Esophagus (tissue), 2 donors: ENCODE data around the gene SNTN. TPM values are rescaled to one million over a fixed set of nuclear protein-coding genes. Genes with fewer than 3 reads are reported as not detected.
"Not testable (repeated sequence)": the region's sequence is repeated elsewhere in the genome, so short reads cannot be mapped to it uniquely, and the experiment has no call there.

Source experiments
- H3K27ac ChIP-seq, 2 donors: one replicate each; pipeline ENCODE4 v1.5.1; 2013; ENCODE audit warnings: low read depth in 2 of 2, mild to moderate bottlenecking in 2 of 2, inconsistent platforms in 1 of 2, low read length in 1 of 2, moderate library complexity in 1 of 2
- H3K27me3 ChIP-seq, 2 donors: one replicate each; pipeline ENCODE4 v1.6.1; 2013; ENCODE audit warnings: low read length in 2 of 2, control low read depth in 1 of 2, mild to moderate bottlenecking in 1 of 2; ENCODE audit not compliant: insufficient read depth in 2 of 2, control insufficient read depth in 1 of 2
- H3K36me3 ChIP-seq, 2 donors: one replicate each; pipeline ENCODE4 v1.6.1; 2013; ENCODE audit warnings: low read length in 1 of 2; ENCODE audit not compliant: control insufficient read depth in 2 of 2, insufficient read depth in 2 of 2
- H3K4me1 ChIP-seq, 2 donors: one replicate each; pipeline ENCODE4 v1.6.1; 2013; ENCODE audit warnings: low read length in 1 of 2; ENCODE audit not compliant: control insufficient read depth in 2 of 2, insufficient read depth in 2 of 2
- H3K4me3 ChIP-seq, 2 donors: one replicate each; pipeline ENCODE4 v1.5.1; 2013; ENCODE audit warnings: low read length in 2 of 2, mild to moderate bottlenecking in 2 of 2, low read depth in 1 of 2, moderate library complexity in 1 of 2
- H3K9me3 ChIP-seq, 2 donors: one replicate each; pipeline ENCODE4 v1.6.1; 2013; ENCODE audit warnings: mild to moderate bottlenecking in 2 of 2, low read depth in 1 of 2, low read length in 1 of 2, moderate library complexity in 1 of 2; ENCODE audit not compliant: control insufficient read depth in 2 of 2, insufficient read depth in 1 of 2
- WGBS, 2 donors: extraction: QIAGEN DNeasy Blood & Tissue Kit; methylation state at CpG; one replicate each; pipeline ENCODE4 v1.1.7; 2013; 5-methylcytosine and 5-hydroxymethylcytosine counted together
- polyA plus RNA-seq, 2 donors: library from polyadenylated mRNA; stranded (reverse); fragments of 200-250 nt; gene quantifications; one replicate each; pipeline ENCODE4 v1.2.3, GENCODE V29; 2013
- donor health status: healthy with polysubstance abuse.
- donor health status: Bipolar disorder and iron deficiency.

SNTN gene
- polyA plus RNA-seq, 2 donors, result not detected

DNA sequence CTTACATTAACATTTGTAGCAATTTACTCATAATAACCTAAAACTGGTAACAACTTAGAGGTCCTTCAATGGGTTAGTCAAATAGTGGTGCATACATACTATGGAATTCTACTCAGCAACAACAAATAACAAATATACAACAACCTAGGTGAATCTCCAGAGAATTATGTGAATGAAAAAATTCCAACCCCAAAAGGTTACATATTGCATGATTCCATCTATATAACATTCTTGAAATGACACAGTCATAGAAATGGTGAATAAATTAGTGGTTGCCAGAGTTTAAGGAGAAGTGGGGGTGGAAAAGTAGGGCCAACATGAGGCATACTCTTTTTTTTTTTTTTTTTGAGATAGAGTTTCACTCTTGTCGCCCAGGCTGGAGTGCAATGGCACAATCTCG, 12.7 kb upstream of the SNTN start:
- Histone ChIP-seq H3K4me1 (no peaks in the 10 kb centered on the region), H3K4me3 (no peak overlapping the region), H3K36me3 (no peaks in the 10 kb centered on the region), H3K9me3 (no peaks in the 10 kb centered on the region), H3K27ac (no peak overlapping the region), H3K27me3 (peaks cover 0 to 2% of the 10 kb centered on the region in 2 donors)
- WGBS, 2 donors, result 94% methylated on average over 2 of the region's 2 CpGs

DNA sequence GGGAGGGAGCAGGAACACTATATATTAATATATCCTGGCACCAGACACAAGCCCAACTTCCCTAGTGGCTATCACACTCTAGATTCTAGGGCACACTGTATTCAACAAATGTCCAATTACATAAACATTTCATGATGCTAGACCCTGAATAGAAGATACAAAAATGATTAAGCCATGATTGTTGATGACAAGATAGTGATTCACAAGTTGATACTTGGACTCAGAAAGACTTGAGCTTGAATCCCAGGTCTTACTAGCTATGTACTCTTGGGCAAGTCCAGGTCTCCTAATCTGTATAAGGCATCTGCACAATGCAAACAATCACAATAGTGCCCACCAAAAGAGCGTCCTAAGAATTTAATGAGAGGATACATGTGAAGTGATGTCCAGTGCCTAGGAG, 10.0 kb upstream of the SNTN start:
- 56 to 81% methylated on average over 1 of the region's 1 CpG for WGBS, 2 donors
- H3K4me1 ChIP-seq, result no peaks in the 10 kb centered on the region
- peaks cover 0 to 2% of the 10 kb centered on the region in 2 donors for H3K27me3 ChIP-seq
- H3K9me3 ChIP-seq, result no peaks in the 10 kb centered on the region
- no peaks in the 10 kb centered on the region for H3K36me3 ChIP-seq
- no peak overlapping the region for H3K4me3 ChIP-seq
- no peak overlapping the region for H3K27ac ChIP-seq

DNA sequence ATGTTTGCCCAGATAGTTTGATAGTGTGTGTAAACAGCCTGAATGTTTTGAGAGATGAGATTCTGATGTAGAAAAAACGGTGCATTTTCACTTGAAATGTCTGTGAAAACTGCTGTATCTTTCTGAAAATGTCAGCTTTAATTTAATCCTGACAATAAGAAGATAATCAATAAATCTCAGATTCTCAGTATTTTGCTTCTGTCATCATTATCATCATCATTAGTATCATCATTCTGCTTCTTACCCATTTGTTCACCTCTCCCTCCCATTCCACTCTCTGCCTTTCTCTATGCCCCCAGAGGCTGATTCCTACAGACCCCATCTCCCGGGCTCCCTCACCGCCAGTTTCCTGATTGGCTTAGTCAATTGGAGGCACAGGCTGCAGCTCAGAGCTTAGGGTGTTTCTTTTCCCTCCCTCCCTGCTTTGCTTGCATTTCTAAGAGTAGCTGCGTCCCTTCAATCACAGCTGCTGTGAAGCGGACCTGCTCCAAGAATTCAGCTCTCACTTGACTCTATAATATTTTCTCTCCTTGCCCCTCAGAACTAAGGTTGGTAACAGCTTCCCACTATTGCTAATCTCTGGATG, 8.2 kb upstream of the SNTN start:
- WGBS, 2 donors, result 60 to 68% methylated on average over 5 of the region's 5 CpGs
- H3K36me3 ChIP-seq, result no peaks in the 10 kb centered on the region

DNA sequence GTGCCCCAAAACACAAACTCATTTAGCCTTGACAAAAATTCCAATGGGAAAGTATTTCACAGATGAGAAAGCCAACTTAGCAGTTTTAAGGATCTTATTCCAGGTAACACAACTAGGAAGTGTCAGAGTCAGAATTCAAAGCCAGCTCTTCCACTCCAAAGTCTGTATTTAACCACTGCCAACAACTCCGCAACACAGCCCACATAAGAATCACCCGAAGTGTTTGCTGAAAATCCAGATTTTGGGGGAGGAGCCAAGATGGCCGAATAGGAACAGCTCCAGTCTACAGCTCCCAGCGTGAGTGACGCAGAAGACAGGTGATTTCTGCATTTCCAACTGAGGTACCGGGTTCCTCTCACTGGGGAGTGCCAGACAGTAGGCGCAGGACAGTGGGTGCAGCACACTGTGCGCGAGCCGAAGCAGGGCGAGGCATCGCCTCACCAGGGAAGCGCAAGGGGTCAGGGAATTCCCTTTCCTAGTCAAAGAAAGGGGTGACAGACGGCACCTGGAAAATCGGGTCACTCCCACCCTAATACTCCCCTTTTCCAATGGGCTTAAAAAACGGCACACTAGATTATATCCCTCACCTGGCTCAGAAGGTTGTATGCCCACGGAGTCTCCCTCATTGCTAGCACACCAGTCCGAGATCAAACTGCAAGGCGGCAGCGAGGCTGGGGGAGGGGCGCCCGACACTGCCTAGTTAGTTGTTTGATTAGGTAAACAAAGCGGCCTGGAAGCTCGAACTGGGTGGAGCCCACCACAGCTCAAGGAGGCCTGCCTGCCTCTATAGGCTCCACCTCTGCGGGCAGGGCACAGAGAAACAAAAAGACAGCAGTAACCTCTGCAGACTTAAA, 7.3 kb upstream of the SNTN start:
- not testable (repeated sequence) for H3K4me3 ChIP-seq, H3K4me1 ChIP-seq, H3K27me3 ChIP-seq, H3K27ac ChIP-seq, H3K36me3 ChIP-seq, H3K9me3 ChIP-seq
- WGBS, 2 donors, result 57% methylated on average over 25 of the region's 25 CpGs

More for the DNA sequence above, 8.2 kb upstream of the SNTN start:
- Histone ChIP-seq H3K4me1 (no peaks in the 10 kb centered on the region), H3K27ac (no peak overlapping the region), H3K9me3 (no peaks in the 10 kb centered on the region), H3K4me3 (no peak overlapping the region), H3K27me3 (peaks cover 0 to 2% of the 10 kb centered on the region in 2 donors)

DNA sequence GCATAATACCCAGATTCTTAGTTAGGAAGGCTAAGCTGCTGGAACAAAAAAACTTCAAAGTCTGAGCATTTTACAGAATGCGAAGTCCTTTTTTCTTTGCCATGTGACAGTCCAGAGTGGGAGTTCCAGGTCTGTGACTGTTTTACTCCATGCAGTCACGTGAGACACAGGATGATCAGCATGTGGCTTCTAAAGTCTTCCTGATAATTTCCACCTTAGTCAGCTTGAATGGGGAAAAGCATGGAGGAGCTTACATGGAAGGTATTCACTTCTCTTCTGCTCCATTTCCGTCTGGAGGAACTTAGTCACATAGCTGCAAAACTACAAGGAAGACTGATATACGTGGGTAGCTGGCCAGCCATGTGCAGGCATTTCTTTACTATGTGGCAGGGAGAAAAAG, 1.7 kb downstream of the SNTN start:
- Histone ChIP-seq H3K4me3 (no peak overlapping the region), H3K27ac (no peak overlapping the region), H3K9me3 (no peaks in the 10 kb centered on the region), H3K27me3 (no peaks in the 10 kb centered on the region), H3K36me3 (no peaks in the 10 kb centered on the region), H3K4me1 (no peaks in the 10 kb centered on the region)
- 72 to 78% methylated on average over 4 of the region's 4 CpGs for WGBS, 2 donors

DNA sequence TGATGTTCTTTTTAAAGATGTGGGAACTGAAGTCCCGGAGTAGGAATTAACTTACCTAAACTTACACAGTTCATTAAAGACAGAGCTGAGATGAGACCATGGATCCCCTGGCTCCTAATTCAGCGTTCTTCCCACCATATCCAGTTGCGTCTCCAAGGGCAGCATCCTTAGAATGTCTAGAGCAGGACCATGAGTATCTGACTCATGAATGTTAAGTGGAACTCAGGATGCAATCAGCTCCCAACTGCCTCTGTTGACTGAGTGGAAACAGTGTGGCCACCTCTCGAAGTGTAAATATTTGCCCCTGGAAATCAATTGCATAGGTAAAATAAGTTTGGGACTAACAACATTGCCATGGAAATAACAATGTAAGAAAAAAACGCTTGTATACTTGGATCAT, 2.5 kb downstream of the SNTN start:
- Histone ChIP-seq H3K4me1 (no peaks in the 10 kb centered on the region), H3K36me3 (no peaks in the 10 kb centered on the region), H3K27me3 (no peaks in the 10 kb centered on the region), H3K27ac (no peak overlapping the region), H3K9me3 (no peaks in the 10 kb centered on the region), H3K4me3 (no peak overlapping the region)
- 61 to 76% methylated on average over 5 of the region's 5 CpGs for WGBS, 2 donors

DNA sequence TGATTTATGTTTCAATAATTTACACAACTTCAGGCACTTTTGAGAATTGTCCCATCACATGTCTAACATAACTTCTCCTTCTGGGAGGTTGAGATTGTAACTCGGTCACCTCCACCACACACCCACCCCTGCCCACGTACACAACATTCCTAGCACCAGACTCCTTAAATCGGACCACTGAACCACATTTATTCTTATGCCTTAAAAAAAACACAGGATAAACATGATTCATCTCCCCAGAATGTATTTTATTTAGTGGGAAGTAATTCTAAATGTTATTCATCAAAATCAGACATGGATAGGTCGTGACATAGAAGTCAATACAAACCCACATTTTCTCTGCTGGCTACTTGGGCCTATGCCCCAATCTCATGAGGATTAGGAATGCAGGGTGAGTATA, 3.0 kb downstream of the SNTN start:
- Histone ChIP-seq H3K4me3 (no peak overlapping the region), H3K9me3 (no peaks in the 10 kb centered on the region), H3K4me1 (no peaks in the 10 kb centered on the region), H3K36me3 (no peaks in the 10 kb centered on the region), H3K27ac (no peak overlapping the region), H3K27me3 (no peaks in the 10 kb centered on the region)
- 60 to 74% methylated on average over 4 of the region's 4 CpGs for WGBS, 2 donors

DNA sequence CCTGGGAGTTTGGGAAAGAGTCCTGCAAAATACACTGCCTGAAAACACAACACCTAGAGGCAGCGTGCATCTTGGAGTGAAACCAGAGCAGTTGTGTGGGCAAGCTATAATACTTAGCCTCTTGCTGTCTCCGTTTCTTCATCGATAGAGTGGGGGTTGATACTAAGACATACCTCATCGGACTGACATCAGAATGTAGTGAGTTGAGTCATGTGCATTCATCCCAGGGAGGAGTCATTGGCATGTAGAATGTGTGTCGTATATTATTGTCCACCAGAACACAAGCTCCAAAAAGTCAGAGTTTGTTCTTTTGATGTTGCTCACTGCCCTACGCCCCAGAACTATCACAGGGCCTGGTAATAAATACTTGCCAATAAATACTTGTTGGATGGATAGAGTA, 4.3 kb downstream of the SNTN start:
- Histone ChIP-seq H3K4me3 (no peak overlapping the region), H3K36me3 (no peaks in the 10 kb centered on the region), H3K27me3 (no peaks in the 10 kb centered on the region), H3K27ac (no peak overlapping the region), H3K9me3 (no peaks in the 10 kb centered on the region), H3K4me1 (no peaks in the 10 kb centered on the region)
- WGBS, 2 donors, result 86 to 92% methylated on average over 6 of the region's 6 CpGs

DNA sequence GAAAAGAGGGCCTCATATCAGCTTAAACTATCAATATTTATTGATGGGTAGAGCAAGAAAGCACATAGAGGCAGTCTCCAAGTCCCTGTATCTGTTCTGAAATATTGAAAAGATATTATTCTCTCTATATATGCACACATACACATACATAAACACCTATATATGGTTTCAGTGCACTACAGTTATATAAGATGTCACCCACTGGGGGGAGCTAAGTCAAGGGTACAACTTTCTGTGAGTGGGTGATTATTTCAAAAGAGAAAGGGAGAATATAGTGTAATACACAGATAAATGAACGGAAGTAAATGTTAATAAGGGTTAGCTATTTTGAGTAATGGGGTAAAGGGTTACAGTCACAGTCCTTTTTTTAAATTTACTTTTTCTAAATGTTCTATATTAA, 8.8 kb downstream of the SNTN start:
- H3K27ac ChIP-seq, result no peak overlapping the region
- no peaks in the 10 kb centered on the region for H3K27me3 ChIP-seq
- H3K4me1 ChIP-seq, result no peaks in the 10 kb centered on the region
- H3K9me3 ChIP-seq, result no peaks in the 10 kb centered on the region
- H3K36me3 ChIP-seq, result no peaks in the 10 kb centered on the region
- whole genome bisulfite sequencing, 2 donors, result 74 to 79% methylated on average over 1 of the region's 1 CpG
- no peak overlapping the region for H3K4me3 ChIP-seq

DNA sequence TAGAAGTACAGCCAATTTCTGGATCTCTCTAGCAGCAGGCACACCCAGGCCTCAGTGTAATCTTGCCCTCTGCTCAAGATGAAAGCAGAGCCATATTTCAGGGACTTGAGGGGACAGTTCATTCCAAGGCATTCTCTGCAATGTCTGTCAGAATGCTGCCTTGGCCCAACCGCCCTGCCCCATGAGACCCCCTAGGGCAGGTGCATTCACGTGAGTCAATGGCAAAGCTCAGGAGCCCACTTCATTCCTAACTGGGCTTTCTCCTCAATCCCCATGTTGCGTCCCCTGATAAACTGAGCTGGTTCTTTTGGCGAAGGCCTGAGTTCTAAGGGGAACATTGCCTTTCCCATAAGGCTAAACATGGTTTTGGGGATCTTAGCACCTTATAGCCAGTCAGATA, 9.5 kb downstream of the SNTN start:
- Histone ChIP-seq H3K27me3 (no peaks in the 10 kb centered on the region), H3K4me3 (no peak overlapping the region), H3K9me3 (no peaks in the 10 kb centered on the region), H3K36me3 (no peaks in the 10 kb centered on the region), H3K27ac (no peak overlapping the region), H3K4me1 (no peaks in the 10 kb centered on the region)
- WGBS, 2 donors, result 69 to 84% methylated on average over 4 of the region's 4 CpGs
